K562 (cell line): ENCODE data around the gene IGSF3. TPM values are rescaled to one million over a fixed set of nuclear protein-coding genes. Genes with fewer than 3 reads are reported as not detected.
"Not testable (repeated sequence)": the region's sequence is repeated elsewhere in the genome, so short reads cannot be mapped to it uniquely, and the experiment has no call there.

Experiments used
- ATAC-seq: fragments of 200-7000 bp; cut with Tn5 transposase; 3 replicates; pipeline ENCODE4 v1.9.1; 2020; ENCODE audit warnings: moderate library complexity
- BruUV-seq: library from RNA; stranded (reverse); fragments of 400-500 nt; replicated peaks from 2 replicates; lab custom pipeline; 2021; lab: Mats Ljungman, UMichigan
- CTCF ChIA-PET: fragments of 300-600 bp; formaldehyde crosslinking; extraction: SDS; loops from one replicate; lab custom pipeline; 2021; ENCODE audit warnings: low intra/inter-chr PET ratio; lab: Yijun Ruan, JAX
- POLR2A ChIA-PET: fragments of 300-600, 350-650 bp; sonication (Branson Sonifier 250); formaldehyde crosslinking; extraction: SDS; loops from one replicate; lab custom pipeline; 2021; ENCODE audit warnings: antibody characterized with exemption, inconsistent platforms; lab: Yijun Ruan, JAX
- DNase-seq, 4 experiments: peaks; one replicate each; pipeline versions ENCODE4 v3.0.0 to v3.0.0-alpha.2; 2011 to 2018; ENCODE audit warnings: low spot score in 3 of 4, mixed read lengths in 3 of 4; ENCODE audit errors: extremely low read depth in 1 of 4
- FAIRE-seq: peaks from 2 replicates; lab custom pipeline; 2011; peaks lifted over from hg19 to GRCh38; lab: Jason Lieb, UNC
- H2AFZ ChIP-seq: 2 replicates; pipeline ENCODE4 v1.6.0; 2011; ENCODE audit warnings: low read depth, low read length, control low read depth, inconsistent platforms
- H3K27ac ChIP-seq: fragments of 200-600 bp; 3 replicates; pipeline ENCODE4 v1.8.0; 2011; ENCODE audit warnings: low read depth, mild to moderate bottlenecking, control low read depth, inconsistent platforms, low read length, moderate library complexity, mixed read lengths; ENCODE audit errors: extremely low read depth
- H3K27me3 ChIP-seq, 2 experiments: fragments of 300-600 bp in 1 of 2; 2 replicates in 1 of 2; 3 replicates in 1 of 2; pipeline versions ENCODE4 v1.6.0 to v1.8.0; 2011; ENCODE audit warnings: inconsistent platforms in 2 of 2, low read length in 2 of 2, mild to moderate bottlenecking in 1 of 2, mixed read lengths in 1 of 2, moderate library complexity in 1 of 2; ENCODE audit not compliant: control insufficient read depth in 2 of 2, insufficient read depth in 2 of 2
- H3K36me3 ChIP-seq: fragments of 300-600 bp; 3 replicates; pipeline ENCODE4 v1.8.0; 2011; ENCODE audit warnings: mild to moderate bottlenecking, low read length, inconsistent platforms; ENCODE audit not compliant: control insufficient read depth, insufficient read depth
- H3K4me1 ChIP-seq, 2 experiments: fragments of 200-600 bp in 1 of 2; replicated peaks in 1 of 2; 2 replicates in 1 of 2; 3 replicates in 1 of 2; pipeline versions ENCODE4 v1.5.1 to v1.8.0; 2011; ENCODE audit warnings: inconsistent platforms in 2 of 2, low read length in 2 of 2, mild to moderate bottlenecking in 1 of 2, mixed read lengths in 1 of 2, moderate library complexity in 1 of 2; ENCODE audit not compliant: control insufficient read depth in 2 of 2, insufficient read depth in 2 of 2
- H3K4me2 ChIP-seq: 2 replicates; pipeline ENCODE4 v1.6.1; 2011; ENCODE audit warnings: low read length, control low read depth, inconsistent platforms, mixed read lengths; ENCODE audit not compliant: insufficient read depth
- H3K4me3 ChIP-seq: fragments of 200-600 bp; sonication (generic), shearing (Covaris generic); 2 replicates; pipeline ENCODE4 v1.5.1; 2016; ENCODE audit warnings: control low read depth, inconsistent platforms
- H3K79me2 ChIP-seq: fragments of 200-600 bp; 3 replicates; pipeline ENCODE4 v1.8.0; 2011; ENCODE audit warnings: low read length, inconsistent platforms; ENCODE audit not compliant: control insufficient read depth, insufficient read depth
- H3K9ac ChIP-seq, 2 experiments: 2 replicates each; pipeline versions ENCODE4 v1.6.0 to v1.6.1; 2011; ENCODE audit warnings: low read depth in 2 of 2, low read length in 2 of 2, control low read depth in 1 of 2, inconsistent platforms in 1 of 2, mild to moderate bottlenecking in 1 of 2, mixed read lengths in 1 of 2; ENCODE audit not compliant: insufficient read depth in 1 of 2
- H3K9me1 ChIP-seq: one replicate; pipeline ENCODE4 v1.6.0; 2011; ENCODE audit warnings: inconsistent platforms, mild to moderate bottlenecking, low read length, moderate library complexity; ENCODE audit not compliant: control insufficient read depth, insufficient read depth
- H3K9me3 ChIP-seq: replicated peaks from 2 replicates; pipeline ENCODE4 v1.5.1; 2011; ENCODE audit warnings: low read depth, low read length, inconsistent platforms; ENCODE audit not compliant: control insufficient read depth, insufficient read depth
- H4K20me1 ChIP-seq: replicated peaks from 2 replicates; pipeline ENCODE4 v1.6.1; 2011; ENCODE audit warnings: low read length, inconsistent platforms, mixed read lengths; ENCODE audit not compliant: control insufficient read depth, insufficient read depth
- FOSL1 ChIP-seq: fragments of 200-800 bp; sonication (Bioruptor generic); conservative IDR thresholded peaks from 2 replicates; pipeline ENCODE4 v1.6.1; 2016; ENCODE audit warnings: missing genetic modification characterization, missing compliant biosample characterization
- NFIC ChIP-seq: fragments of 450-650 bp; IDR thresholded peaks from 2 replicates; pipeline ENCODE4 v1.6.1; 2017; ENCODE audit warnings: mild to moderate bottlenecking, inconsistent platforms
- NRF1 ChIP-seq, 2 experiments: fragments of 450-650 bp; IDR thresholded peaks in 1 of 2; conservative IDR thresholded peaks in 1 of 2; 2 replicates each; pipeline ENCODE4 v1.6.1; 2014; ENCODE audit warnings: mild to moderate bottlenecking in 2 of 2
- WGBS: fragments of 100-300 bp; shearing (Covaris generic); methylation state at CpG from one replicate; pipeline ENCODE4 v1.1.6; 2016; ENCODE audit warnings: low coverage, mixed read lengths; ENCODE audit not compliant: insufficient coverage; ENCODE audit errors: missing lambda C conversion rate; 5-methylcytosine and 5-hydroxymethylcytosine counted together
- in situ Hi-C: fragments of 300-500 bp; cut with MboI; formaldehyde crosslinking; loops from 4 replicates; pipeline ENCODE4 v1.15.0; 2018; ENCODE audit warnings: inconsistent platforms, mixed read lengths
- intact Hi-C: fragments of 100-400 bp; cut with micrococcal nuclease; formaldehyde crosslinking; loops from 2 replicates; pipeline ENCODE4 v1.14.2; 2022
- polyA plus RNA-seq, 8 experiments: library from polyadenylated mRNA; depleted of rRNA in 4 of 8; stranded (reverse) in 5 of 8; unstranded in 3 of 8; fragments of >200 nt; fragmentation: Nextera tagmentation in 2 of 8; fragmentation: Illumina TruSeq in 1 of 8; extraction: Ambion mirVana in 2 of 8; extraction: Trizol in 1 of 8; gene quantifications; 2 replicates each; pipeline versions ENCODE4 v1.2.1 to v1.2.3, GENCODE V29; 2011 to 2014; ENCODE audit warnings: inconsistent platforms in 1 of 8, missing spikeins in 1 of 8
- total RNA-seq, 7 experiments: library from RNA; depleted of rRNA in 6 of 7; stranded (reverse); fragments of >200 nt in 6 of 7; fragmentation: Illumina TruSeq in 2 of 7; extraction: Trizol in 2 of 7; gene quantifications; 2 replicates each; pipeline versions ENCODE4 v1.2.1 to v1.2.3, GENCODE V29; 2011 to 2021; ENCODE audit warnings: low replicate concordance in 1 of 7
- TF ChIP-seq, protein P1 (sequence below), 2 experiments: fragments of 450-650 bp in 1 of 2; sonication (generic) in 1 of 2; formaldehyde crosslinking in 1 of 2; IDR thresholded peaks in 1 of 2; conservative IDR thresholded peaks in 1 of 2; 2 replicates each; pipeline versions ENCODE4 v1.6.1 to v1.8.1; 2016 to 2023; ENCODE audit warnings: mild to moderate bottlenecking in 2 of 2, moderate library complexity in 2 of 2, inconsistent platforms in 1 of 2, missing genetic modification reagents in 1 of 2

IGSF3 gene
- total and polyA plus RNA-seq, 9 of the 15 experiments (the other 6 are each of a cell fraction or from before 2014, with no cell fraction given) = 1.1 to 15.0 (median 8.3) TPM

DNA sequence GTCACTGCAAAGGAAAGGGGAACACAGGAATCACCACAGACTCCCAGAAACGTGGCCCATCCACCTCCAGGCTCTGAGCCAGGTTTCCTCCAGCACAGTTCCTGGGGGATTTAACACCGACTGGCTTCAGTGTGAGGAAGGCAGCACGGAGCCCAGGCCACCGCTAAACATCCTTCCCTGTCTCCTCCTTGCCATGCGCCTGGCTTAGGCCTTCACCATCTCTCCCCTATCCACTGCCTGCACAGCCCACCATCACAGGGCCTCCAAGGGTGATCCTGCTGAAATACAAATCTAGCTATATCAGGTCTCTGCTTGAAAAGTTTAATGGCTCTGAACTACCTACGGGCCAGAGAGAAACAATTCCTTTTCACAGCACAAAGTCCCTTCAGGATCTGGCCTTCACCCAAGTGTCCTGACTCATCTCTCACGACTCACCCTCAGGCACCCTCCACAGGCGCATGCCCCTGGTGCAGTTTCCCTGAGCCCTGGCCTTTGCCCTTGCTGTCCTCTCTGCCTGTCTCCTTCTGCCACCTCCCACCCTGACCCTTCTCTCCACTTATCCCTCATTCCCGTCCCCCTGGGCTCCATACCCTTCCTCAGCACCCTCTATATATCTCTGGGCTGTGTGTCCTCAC is 78.3 kb downstream of the IGSF3 start:
- H3K36me3 ChIP-seq, DNase-seq, intact Hi-C loops, POLR2A ChIA-PET, H3K9me3 ChIP-seq, BruUV-seq, H3K4me1 ChIP-seq, H2AFZ ChIP-seq, CTCF ChIA-PET, in situ Hi-C loops, H3K79me2 ChIP-seq, H4K20me1 ChIP-seq, H3K27ac ChIP-seq, H3K9me1 ChIP-seq, H3K4me2 ChIP-seq, H3K27me3 ChIP-seq, H3K4me3 ChIP-seq: not testable (repeated sequence)
- FAIRE-seq (peak; percentile 70), ATAC-seq (peak; percentile 70)
- peak overlapping the region in 1 of 2 experiments; percentile 26; a peak in 1 of 4 replicates for H3K9ac ChIP-seq
- TF ChIP-seq NRF1 (conservative IDR thresholded peaks at IDR 0.05 in 1 of 2, IDR thresholded peaks at IDR 0.05 in 1 of 2) = peak; percentile 64 to 75
- TF ChIP-seq, protein P1, sequence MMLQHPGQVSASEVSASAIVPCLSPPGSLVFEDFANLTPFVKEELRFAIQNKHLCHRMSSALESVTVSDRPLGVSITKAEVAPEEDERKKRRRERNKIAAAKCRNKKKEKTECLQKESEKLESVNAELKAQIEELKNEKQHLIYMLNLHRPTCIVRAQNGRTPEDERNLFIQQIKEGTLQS (IDR thresholded peaks at IDR 0.05) = peak; percentile 24; the same call in 1 of the 2 replicates
- TF ChIP-seq, protein P1 (CRISPR knock-in tag; conservative IDR thresholded peaks at IDR 0.05) = not testable (repeated sequence)
- peak; percentile 54; the same call in 1 of the 2 replicates for TF ChIP-seq FOSL1 (tag)
- peak; percentile 79 for TF ChIP-seq NFIC
- WGBS = 42% methylated on average over 9 of the region's 9 CpGs
